Glutamatergic neuron (in vitro differentiated cells): ENCODE results near the gene FIBCD1. TPM values are rescaled to one million over a fixed set of nuclear protein-coding genes. Genes with fewer than 3 reads are reported as not detected.

Source experiments
- DNase-seq: peaks from one replicate; pipeline ENCODE4 v3.0.0; 2022
- H3K27ac Mint-ChIP-seq: one replicate; pipeline ENCODE4 v1.8.0; 2020; ENCODE audit warnings: mild to moderate bottlenecking, mixed read lengths, inconsistent platforms; ENCODE audit not compliant: unreplicated experiment
- H3K27me3 Mint-ChIP-seq: one replicate; pipeline ENCODE4 v1.8.0; 2020; ENCODE audit warnings: mild to moderate bottlenecking, moderate library complexity, mixed read lengths, inconsistent platforms; ENCODE audit not compliant: unreplicated experiment
- H3K36me3 Mint-ChIP-seq: one replicate; pipeline ENCODE4 v1.8.0; 2020; ENCODE audit warnings: mild to moderate bottlenecking, mixed read lengths, inconsistent platforms; ENCODE audit not compliant: unreplicated experiment
- H3K4me1 Mint-ChIP-seq: one replicate; pipeline ENCODE4 v1.8.0; 2020; ENCODE audit warnings: mild to moderate bottlenecking, low read depth, mixed read lengths, inconsistent platforms; ENCODE audit not compliant: unreplicated experiment
- H3K4me3 Mint-ChIP-seq: one replicate; pipeline ENCODE4 v1.8.0; 2020; ENCODE audit warnings: mild to moderate bottlenecking, mixed read lengths, inconsistent platforms; ENCODE audit not compliant: unreplicated experiment
- H3K9me3 Mint-ChIP-seq: one replicate; pipeline ENCODE4 v1.8.0; 2020; ENCODE audit warnings: mild to moderate bottlenecking, moderate library complexity, mixed read lengths, inconsistent platforms; ENCODE audit not compliant: unreplicated experiment
- total RNA-seq: library from RNA; stranded (reverse); fragmentation: NEBNext Ultra II Directional; extraction: Animal tissue kit (Norgen Biotek cat#: 25700); gene quantifications from one replicate; pipeline ENCODE4 v1.2.1, GENCODE V29; 2021; ENCODE audit not compliant: unreplicated experiment
- TF ChIP-seq, protein P1 (sequence below): fragments of 200-600 bp; sonication (generic); IDR thresholded peaks from one replicate; pipeline ENCODE4 v1.5.0; 2021; ENCODE audit not compliant: partially characterized antibody, unreplicated experiment

Gene FIBCD1
- total RNA-seq, 1 donor from 2014 or later: not detected

DNA sequence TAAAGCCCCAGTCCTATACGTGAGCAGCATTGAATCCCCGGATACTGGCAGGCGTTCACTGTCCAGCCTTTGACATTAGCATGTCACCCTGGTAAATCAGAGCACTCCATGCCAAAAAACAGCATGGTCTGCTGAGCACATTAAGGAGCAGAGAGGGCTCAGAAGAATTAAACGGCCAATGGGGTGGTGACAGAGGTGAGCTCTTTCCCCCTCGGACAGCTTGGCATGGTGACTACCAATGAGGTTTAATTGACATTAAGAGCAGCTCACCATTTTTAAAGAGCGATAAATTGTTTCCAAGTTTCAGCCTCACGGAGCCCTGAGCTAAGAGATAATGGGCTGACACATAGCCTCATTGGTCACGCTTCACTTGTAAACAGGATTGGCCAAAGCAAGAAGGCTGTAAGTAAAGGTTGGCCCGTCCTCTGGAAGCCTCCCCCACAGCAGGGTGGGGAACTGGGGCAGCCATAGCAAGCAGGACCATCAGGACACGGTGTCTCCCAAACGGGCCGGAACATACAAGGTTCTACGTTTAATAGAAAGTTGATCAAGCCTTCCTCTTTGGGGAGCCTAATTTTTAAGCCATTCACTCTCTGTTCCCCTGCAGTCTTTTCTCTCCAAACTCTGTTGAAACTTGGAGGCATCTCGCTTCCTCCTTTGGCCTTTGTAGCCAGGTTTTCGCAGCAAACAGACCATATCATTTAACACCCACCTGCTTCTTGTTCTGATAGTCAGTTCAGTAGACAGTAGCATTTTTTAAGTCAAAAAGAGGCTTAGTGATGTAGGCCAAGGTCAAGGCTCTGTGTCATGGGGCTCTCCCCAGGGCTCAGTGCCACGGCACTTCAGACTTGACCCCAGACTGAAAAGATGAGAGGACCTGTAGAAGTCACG lies 68.3 kb downstream of the FIBCD1 start:
- peaks cover 5% of the 10 kb centered on the region for H3K9me3 Mint-ChIP-seq
- H3K4me3 Mint-ChIP-seq: no peak overlapping the region
- no peak for DNase-seq
- H3K4me1 Mint-ChIP-seq: peaks cover 10% of the 10 kb centered on the region
- TF ChIP-seq, protein P1, sequence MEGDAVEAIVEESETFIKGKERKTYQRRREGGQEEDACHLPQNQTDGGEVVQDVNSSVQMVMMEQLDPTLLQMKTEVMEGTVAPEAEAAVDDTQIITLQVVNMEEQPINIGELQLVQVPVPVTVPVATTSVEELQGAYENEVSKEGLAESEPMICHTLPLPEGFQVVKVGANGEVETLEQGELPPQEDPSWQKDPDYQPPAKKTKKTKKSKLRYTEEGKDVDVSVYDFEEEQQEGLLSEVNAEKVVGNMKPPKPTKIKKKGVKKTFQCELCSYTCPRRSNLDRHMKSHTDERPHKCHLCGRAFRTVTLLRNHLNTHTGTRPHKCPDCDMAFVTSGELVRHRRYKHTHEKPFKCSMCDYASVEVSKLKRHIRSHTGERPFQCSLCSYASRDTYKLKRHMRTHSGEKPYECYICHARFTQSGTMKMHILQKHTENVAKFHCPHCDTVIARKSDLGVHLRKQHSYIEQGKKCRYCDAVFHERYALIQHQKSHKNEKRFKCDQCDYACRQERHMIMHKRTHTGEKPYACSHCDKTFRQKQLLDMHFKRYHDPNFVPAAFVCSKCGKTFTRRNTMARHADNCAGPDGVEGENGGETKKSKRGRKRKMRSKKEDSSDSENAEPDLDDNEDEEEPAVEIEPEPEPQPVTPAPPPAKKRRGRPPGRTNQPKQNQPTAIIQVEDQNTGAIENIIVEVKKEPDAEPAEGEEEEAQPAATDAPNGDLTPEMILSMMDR: no peak
- peaks cover 4% of the 10 kb centered on the region for H3K27me3 Mint-ChIP-seq
- H3K36me3 Mint-ChIP-seq: no peaks in the 10 kb centered on the region
- H3K27ac Mint-ChIP-seq: peak overlapping the region; percentile 22

GRCh38 chr9:130869250-130869649 lies 69.8 kb downstream of the FIBCD1 start:
- Mint-ChIP-seq H3K9me3 (peaks cover 5% of the 10 kb centered on the region), H3K27me3 (peaks cover 4% of the 10 kb centered on the region), H3K4me1 (peaks cover 10% of the 10 kb centered on the region), H3K36me3 (no peaks in the 10 kb centered on the region), H3K27ac (no peak overlapping the region), H3K4me3 (no peak overlapping the region)
- TF ChIP-seq, protein P1: no peak
- DNase-seq: no peak

DNA sequence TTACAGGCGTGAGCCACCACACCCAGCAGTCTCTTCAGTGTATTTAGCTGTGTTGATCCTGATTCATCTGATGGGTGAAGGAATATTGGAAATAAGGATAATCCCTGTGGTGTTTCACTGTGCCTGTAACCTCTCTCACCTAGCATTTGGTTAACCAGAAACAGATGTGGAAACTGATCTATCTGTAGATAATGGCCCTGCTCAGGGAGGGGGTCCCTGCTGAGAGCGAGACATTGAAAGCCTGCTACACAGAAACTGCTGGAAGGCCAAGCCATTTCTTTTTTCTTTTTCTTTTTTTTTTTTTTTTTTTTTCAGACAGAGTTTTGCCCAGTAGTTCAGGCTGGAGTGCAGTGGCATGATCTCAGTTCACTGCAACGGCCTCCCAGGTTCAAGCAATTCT lies 70.8 kb downstream of the FIBCD1 start:
- Mint-ChIP-seq H3K27ac (no peak overlapping the region), H3K4me1 (peaks cover 13% of the 10 kb centered on the region), H3K27me3 (peaks cover 4% of the 10 kb centered on the region), H3K36me3 (no peaks in the 10 kb centered on the region), H3K9me3 (peaks cover 5% of the 10 kb centered on the region), H3K4me3 (no peak overlapping the region)
- no peak for DNase-seq
- TF ChIP-seq, protein P1: no peak

- H3K27ac Mint-ChIP-seq: peak overlapping the region; percentile 22
Observed at GRCh38 chr9:130867556-130867955, 71.5 kb downstream of the FIBCD1 start.

More at GRCh38 chr9:130867556-130867955, 71.5 kb downstream of the FIBCD1 start:
- Mint-ChIP-seq H3K4me3 (no peak overlapping the region), H3K9me3 (peaks cover 5% of the 10 kb centered on the region), H3K36me3 (no peaks in the 10 kb centered on the region), H3K27me3 (peaks cover 4% of the 10 kb centered on the region), H3K4me1 (peaks cover 17% of the 10 kb centered on the region)
- no peak for DNase-seq
- TF ChIP-seq, protein P1: no peak
